ENCODE data around the gene DST. TPM values are rescaled to one million over a fixed set of nuclear protein-coding genes. Genes with fewer than 3 reads are reported as not detected.
"Not testable (repeated sequence)": the region's sequence is repeated elsewhere in the genome, so short reads cannot be mapped to it uniquely, and the experiment has no call there.

DST gene
- total RNA-seq, 2 experiments from 2014 or later: 5.7 to 6.2 TPM

- no peak overlapping the region for H3K27ac Mint-ChIP-seq
- H3K4me3 Mint-ChIP-seq: no peak overlapping the region
- intact Hi-C loops (cut with micrococcal nuclease): no loop called here
- H3K36me3 Mint-ChIP-seq: no peaks in the 10 kb centered on the region
- CTCF ChIA-PET: no interaction called here
- POLR2A ChIA-PET: no interaction called here
- no peaks in the 10 kb centered on the region for H3K9me3 Mint-ChIP-seq
- DNase-seq: no peak
- H3K27me3 Mint-ChIP-seq: no peaks in the 10 kb centered on the region
- H3K4me1 Mint-ChIP-seq (ENCODE audit: low read depth): no peaks in the 10 kb centered on the region
Measured at GRCh38 chr6:56683882-56684281, 41.2 kb upstream of the DST start.

DNA sequence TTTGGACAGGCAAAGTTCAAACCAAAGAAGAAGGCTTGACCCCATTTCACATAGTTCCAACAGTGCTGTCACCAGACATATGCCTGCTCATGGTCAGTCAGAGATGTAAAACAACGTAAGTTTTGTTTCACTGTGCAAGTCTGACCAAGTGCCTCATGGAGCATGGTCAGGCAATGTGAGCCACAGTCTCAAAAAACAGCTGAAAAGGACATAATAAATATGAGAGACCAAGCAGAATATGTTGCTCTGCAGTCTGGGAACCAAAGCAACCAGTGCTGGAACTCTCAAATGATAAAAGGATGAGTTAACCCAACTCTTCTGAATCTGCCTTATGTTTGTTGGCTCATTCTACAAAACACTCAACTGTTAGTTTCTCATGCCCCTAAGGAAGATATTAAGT lies 39.9 kb upstream of the DST start:
- Mint-ChIP-seq H3K36me3 (no peaks in the 10 kb centered on the region), H3K27me3 (no peaks in the 10 kb centered on the region), H3K27ac (no peak overlapping the region), H3K9me3 (no peaks in the 10 kb centered on the region), H3K4me3 (no peak overlapping the region), H3K4me1 (ENCODE audit: low read depth) (no peaks in the 10 kb centered on the region)
- CTCF ChIA-PET: no interaction called here
- intact Hi-C loops (cut with micrococcal nuclease): no loop called here
- POLR2A ChIA-PET: no interaction called here
- DNase-seq: no peak

- Mint-ChIP-seq H3K27me3 (no peaks in the 10 kb centered on the region), H3K4me3 (no peak overlapping the region), H3K9me3 (no peaks in the 10 kb centered on the region), H3K4me1 (ENCODE audit: low read depth) (no peaks in the 10 kb centered on the region), H3K27ac (no peak overlapping the region), H3K36me3 (no peaks in the 10 kb centered on the region)
- DNase-seq: no peak
- POLR2A ChIA-PET: no interaction called here
- CTCF ChIA-PET: no interaction called here
- intact Hi-C loops (cut with micrococcal nuclease): no loop called here
Measured at GRCh38 chr6:56677559-56677958, 34.9 kb upstream of the DST start.

GRCh38 chr6:56671651-56672461 lies 29.2 kb upstream of the DST start:
- no peak overlapping the region for H3K27ac Mint-ChIP-seq
- no peak for DNase-seq
- H3K4me1 Mint-ChIP-seq (ENCODE audit: low read depth): no peaks in the 10 kb centered on the region
- H3K27me3 Mint-ChIP-seq: peaks cover 4% of the 10 kb centered on the region
- no peaks in the 10 kb centered on the region for H3K36me3 Mint-ChIP-seq
- POLR2A ChIA-PET: no interaction called here
- CTCF ChIA-PET: no interaction called here
- no peak overlapping the region for H3K4me3 Mint-ChIP-seq
- intact Hi-C loops (cut with micrococcal nuclease): no loop called here
- no peaks in the 10 kb centered on the region for H3K9me3 Mint-ChIP-seq

DNA sequence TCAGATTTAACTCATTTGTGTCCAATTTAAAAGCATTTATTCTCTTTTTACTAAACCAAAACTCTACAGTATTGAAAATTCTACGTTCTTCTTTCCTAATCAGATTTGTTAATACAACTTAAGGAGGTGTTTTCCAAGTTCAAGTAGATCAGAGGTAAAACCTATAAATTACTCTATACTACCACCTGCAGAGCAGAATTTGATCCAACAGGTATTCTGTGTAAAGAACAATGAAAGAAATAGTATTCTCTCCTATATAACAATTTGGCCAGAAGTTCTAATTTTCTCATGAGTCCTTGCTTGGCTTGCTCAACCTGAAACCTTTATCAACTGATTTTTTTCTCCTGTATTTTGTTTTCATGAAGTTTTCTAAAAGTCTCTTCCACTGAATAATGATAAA lies 28.5 kb upstream of the DST start:
- Mint-ChIP-seq H3K27ac (no peak overlapping the region), H3K4me1 (ENCODE audit: low read depth) (no peaks in the 10 kb centered on the region), H3K36me3 (no peaks in the 10 kb centered on the region), H3K4me3 (no peak overlapping the region), H3K9me3 (no peaks in the 10 kb centered on the region), H3K27me3 (peaks cover 6% of the 10 kb centered on the region)
- POLR2A ChIA-PET: no interaction called here
- no peak for DNase-seq
- CTCF ChIA-PET: no interaction called here
- intact Hi-C loops (cut with micrococcal nuclease): no loop called here

GRCh38 chr6:56669041-56669440 lies 26.4 kb upstream of the DST start:
- Mint-ChIP-seq H3K4me3 (no peak overlapping the region), H3K9me3 (no peaks in the 10 kb centered on the region), H3K27me3 (peaks cover 6% of the 10 kb centered on the region), H3K36me3 (no peaks in the 10 kb centered on the region), H3K27ac (no peak overlapping the region), H3K4me1 (ENCODE audit: low read depth) (no peaks in the 10 kb centered on the region)
- ChIA-PET CTCF (no interaction called here), POLR2A (no interaction called here)
- intact Hi-C loops (cut with micrococcal nuclease): no loop called here
- DNase-seq: no peak

DNA sequence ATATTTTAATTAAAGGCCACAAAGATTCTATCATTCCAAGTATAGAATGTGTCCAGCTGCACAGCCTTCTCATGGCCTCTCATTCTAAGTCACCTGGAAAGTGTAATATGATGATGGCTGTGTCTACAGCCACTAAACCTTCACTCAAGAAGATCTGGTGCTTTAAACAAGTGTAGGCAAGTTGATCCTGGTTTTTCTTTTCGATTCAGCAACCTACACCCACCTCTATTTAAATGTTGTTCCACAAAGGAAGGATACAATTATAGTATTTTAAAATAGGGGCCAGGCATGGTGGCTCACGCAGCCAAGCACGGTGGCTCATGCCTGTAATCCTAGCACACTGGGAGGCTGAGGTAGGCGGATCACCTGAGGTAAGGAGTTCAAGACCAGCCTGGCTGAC lies 25.5 kb upstream of the DST start:
- intact Hi-C loops (cut with micrococcal nuclease): no loop called here
- Mint-ChIP-seq H3K4me1 (ENCODE audit: low read depth) (no peaks in the 10 kb centered on the region), H3K27ac (no peak overlapping the region), H3K4me3 (no peak overlapping the region), H3K36me3 (no peaks in the 10 kb centered on the region), H3K27me3 (peaks cover 6% of the 10 kb centered on the region), H3K9me3 (no peaks in the 10 kb centered on the region)
- ChIA-PET CTCF (no interaction called here), POLR2A (no interaction called here)
- no peak for DNase-seq

DNA sequence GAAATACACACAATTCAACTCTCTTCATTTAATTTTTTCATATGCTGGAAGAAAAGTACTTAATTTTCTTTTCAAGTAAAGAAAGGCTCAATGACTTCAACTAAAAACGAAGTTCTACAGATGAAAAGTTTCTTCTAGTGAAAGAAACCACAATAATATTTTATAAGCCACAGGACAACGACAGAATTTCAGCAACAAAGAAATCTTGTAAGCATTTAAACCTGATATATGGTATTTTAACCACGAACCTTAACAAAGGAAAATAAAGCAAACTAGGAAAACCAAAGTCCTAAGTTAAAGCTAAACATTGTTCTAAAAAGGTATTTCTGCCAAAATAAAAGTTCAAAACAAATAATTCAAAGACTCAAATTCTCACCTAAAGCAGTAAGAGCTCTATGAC lies 24.6 kb upstream of the DST start:
- intact Hi-C loops (cut with micrococcal nuclease): no loop called here
- Mint-ChIP-seq H3K4me1 (ENCODE audit: low read depth) (no peaks in the 10 kb centered on the region), H3K4me3 (no peak overlapping the region), H3K36me3 (no peaks in the 10 kb centered on the region), H3K27ac (no peak overlapping the region), H3K27me3 (peaks cover 6% of the 10 kb centered on the region), H3K9me3 (no peaks in the 10 kb centered on the region)
- CTCF ChIA-PET: no interaction called here
- POLR2A ChIA-PET: no interaction called here
- no peak for DNase-seq

DNA sequence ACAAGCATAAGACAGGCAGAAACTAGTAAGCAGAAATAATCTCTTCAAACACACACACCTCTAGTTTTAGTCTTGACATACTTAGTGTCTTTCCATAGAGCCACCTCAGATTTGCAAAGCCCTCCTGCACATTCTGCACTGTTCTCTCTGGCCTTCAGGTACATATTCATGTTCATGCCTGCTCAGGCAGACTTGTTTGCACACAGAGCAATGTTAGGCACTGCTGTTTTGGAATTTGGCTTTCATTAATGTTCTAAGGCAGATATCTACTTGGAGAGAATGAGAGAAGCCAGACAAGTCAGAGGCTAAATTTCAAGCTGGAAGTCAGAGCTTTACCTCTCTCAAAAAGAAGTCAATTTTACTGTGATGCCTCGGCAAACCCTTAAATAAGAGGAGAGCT lies 21.3 kb upstream of the DST start:
- Mint-ChIP-seq H3K9me3 (no peaks in the 10 kb centered on the region), H3K4me3 (no peak overlapping the region), H3K27me3 (peaks cover 2% of the 10 kb centered on the region), H3K27ac (no peak overlapping the region), H3K4me1 (ENCODE audit: low read depth) (no peaks in the 10 kb centered on the region), H3K36me3 (no peaks in the 10 kb centered on the region)
- intact Hi-C loops (cut with micrococcal nuclease): no loop called here
- DNase-seq: no peak
- ChIA-PET CTCF (no interaction called here), POLR2A (no interaction called here)

DNA sequence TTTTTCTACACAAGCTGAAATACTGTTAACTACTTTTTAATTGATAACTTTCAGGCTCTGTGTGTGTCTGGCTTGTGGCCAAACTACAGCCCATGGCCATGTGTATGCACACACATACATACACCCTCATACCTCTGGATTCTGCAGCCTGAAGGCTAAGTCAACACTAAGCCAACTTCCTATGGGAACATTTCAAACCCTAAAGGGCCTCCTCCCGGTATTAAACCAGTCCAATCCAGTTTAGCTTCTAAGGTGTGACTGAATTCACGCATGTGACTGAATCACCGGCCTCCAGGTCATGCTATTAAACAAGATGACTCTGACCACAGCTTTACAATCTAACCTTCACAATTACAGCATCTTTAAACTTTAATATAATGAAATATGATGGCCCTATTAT lies 20.7 kb upstream of the DST start:
- H3K4me1 Mint-ChIP-seq (ENCODE audit: low read depth): no peaks in the 10 kb centered on the region
- H3K4me3 Mint-ChIP-seq: no peak overlapping the region
- H3K27ac Mint-ChIP-seq: no peak overlapping the region
- H3K36me3 Mint-ChIP-seq: no peaks in the 10 kb centered on the region
- no peak for DNase-seq
- POLR2A ChIA-PET: no interaction called here
- peaks cover 2% of the 10 kb centered on the region for H3K27me3 Mint-ChIP-seq
- no peaks in the 10 kb centered on the region for H3K9me3 Mint-ChIP-seq
- intact Hi-C loops (cut with micrococcal nuclease): no loop called here
- CTCF ChIA-PET: no interaction called here

DNA sequence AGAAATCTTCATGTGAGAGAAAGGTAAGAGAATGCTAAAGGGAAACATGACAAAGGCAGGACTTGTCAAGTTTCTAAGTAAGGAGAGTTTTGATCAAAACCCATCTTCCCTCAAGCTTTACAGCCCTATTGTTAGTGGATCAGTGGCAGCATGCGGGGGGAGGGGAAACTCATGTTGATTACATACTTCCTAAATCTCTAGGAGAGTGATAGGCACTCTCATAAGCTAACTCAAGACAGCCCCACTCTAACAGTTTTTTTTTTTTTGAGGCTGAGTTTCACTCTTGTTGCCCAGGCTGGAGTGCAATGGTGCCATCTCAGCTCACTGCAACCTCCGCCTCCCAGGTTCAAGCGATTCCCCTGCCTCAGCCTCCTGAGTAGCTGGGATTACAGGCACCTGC lies 18.6 kb upstream of the DST start:
- CTCF ChIA-PET; intact Hi-C loops (cut with micrococcal nuclease); POLR2A ChIA-PET: not testable (repeated sequence)

GRCh38 chr6:56660381-56660730 lies 17.7 kb upstream of the DST start:
- POLR2A ChIA-PET: no interaction called here
- Mint-ChIP-seq H3K36me3 (no peaks in the 10 kb centered on the region), H3K27me3 (no peaks in the 10 kb centered on the region), H3K4me1 (ENCODE audit: low read depth) (no peaks in the 10 kb centered on the region), H3K27ac (no peak overlapping the region), H3K4me3 (no peak overlapping the region), H3K9me3 (no peaks in the 10 kb centered on the region)
- CTCF ChIA-PET: no interaction called here
- no peak for DNase-seq
- intact Hi-C loops (cut with micrococcal nuclease): no loop called here

More for the DNA sequence above, 18.6 kb upstream of the DST start:
- not testable (repeated sequence) for DNase-seq; H3K9me3 Mint-ChIP-seq; H3K4me1 Mint-ChIP-seq (ENCODE audit: low read depth); H3K27ac Mint-ChIP-seq; H3K27me3 Mint-ChIP-seq; H3K36me3 Mint-ChIP-seq; H3K4me3 Mint-ChIP-seq

GRCh38 chr6:56659721-56660380 lies 17.2 kb upstream of the DST start:
- H3K27ac Mint-ChIP-seq: no peak overlapping the region
- no peaks in the 10 kb centered on the region for H3K4me1 Mint-ChIP-seq (ENCODE audit: low read depth)
- POLR2A ChIA-PET: no interaction called here
- no peaks in the 10 kb centered on the region for H3K36me3 Mint-ChIP-seq
- intact Hi-C loops (cut with micrococcal nuclease): no loop called here
- H3K4me3 Mint-ChIP-seq: no peak overlapping the region
- CTCF ChIA-PET: interaction anchor here (0.6 kb wide), 1 partner anchor 56 kb away, joined by 3 read pairs; no protein-coding TSS in a partner anchor
- no peaks in the 10 kb centered on the region for H3K27me3 Mint-ChIP-seq
- DNase-seq: no peak
- H3K9me3 Mint-ChIP-seq: no peaks in the 10 kb centered on the region

Data from activated CD4-positive, alpha-beta memory T cell treated with anti-CD3 and anti-CD28 coated beads for 36 hours (primary cell).